ENCODE data around the gene GAS7. TPM values are rescaled to one million over a fixed set of nuclear protein-coding genes. Genes with fewer than 3 reads are reported as not detected.

GAS7 gene
- total RNA-seq, 2 donors from 2014 or later = 69.0 to 70.8 TPM

- Histone ChIP-seq H3K4me3 (no peak overlapping the region), H3K27ac (no peak overlapping the region), H3K36me3 (no peaks in the 10 kb centered on the region), H3K4me1 (ENCODE audit: control insufficient read depth in 1 of 2, low read depth in 2 of 2) (no peaks in the 10 kb centered on the region), H3K9me3 (no peaks in the 10 kb centered on the region), H3K27me3 (replicated peaks; ENCODE audit: insufficient read depth) (no peaks in the 10 kb centered on the region)
- ATAC-seq (ENCODE audit: insufficient number of reproducible peaks, low FRiP score, low read depth) = no peak
- no peak for DNase-seq (ENCODE audit: low spot score)
- no peak for TF ChIP-seq CTCF (IDR thresholded peaks at IDR 0.05)
These were observed 304.9 kb downstream of the GAS7 start for GRCh38 chr17:9893411-9894012.

- Histone ChIP-seq H3K27ac (no peak overlapping the region), H3K27me3 (replicated peaks; ENCODE audit: insufficient read depth) (no peaks in the 10 kb centered on the region), H3K4me3 (no peak overlapping the region), H3K36me3 (no peaks in the 10 kb centered on the region), H3K9me3 (no peaks in the 10 kb centered on the region), H3K4me1 (ENCODE audit: control insufficient read depth in 1 of 2, low read depth in 2 of 2) (no peaks in the 10 kb centered on the region)
- no peak for DNase-seq (ENCODE audit: low spot score)
- no peak for ATAC-seq (ENCODE audit: insufficient number of reproducible peaks, low FRiP score, low read depth)
- TF ChIP-seq CTCF (IDR thresholded peaks at IDR 0.05) = peak; percentile 41
These were observed 308.3 kb downstream of the GAS7 start for GRCh38 chr17:9890124-9890523.

- no peaks in the 10 kb centered on the region for H3K4me1 ChIP-seq (ENCODE audit: control insufficient read depth in 1 of 2, low read depth in 2 of 2)
- no peak for TF ChIP-seq CTCF (IDR thresholded peaks at IDR 0.05)
- H3K9me3 ChIP-seq = peaks cover 3% of the 10 kb centered on the region
- no peak overlapping the region for H3K4me3 ChIP-seq
- no peaks in the 10 kb centered on the region for H3K27me3 ChIP-seq (replicated peaks; ENCODE audit: insufficient read depth)
- no peak overlapping the region for H3K27ac ChIP-seq
- no peak for DNase-seq (ENCODE audit: low spot score)
- no peak for ATAC-seq (ENCODE audit: insufficient number of reproducible peaks, low FRiP score, low read depth)
- H3K36me3 ChIP-seq = no peaks in the 10 kb centered on the region
These were observed 310.9 kb downstream of the GAS7 start for GRCh38 chr17:9887508-9887907.

- H3K36me3 ChIP-seq = no peaks in the 10 kb centered on the region
- no peak overlapping the region for H3K4me3 ChIP-seq
- H3K9me3 ChIP-seq = peaks cover 3% of the 10 kb centered on the region
- ATAC-seq (ENCODE audit: insufficient number of reproducible peaks, low FRiP score, low read depth) (no peak), DNase-seq (ENCODE audit: low spot score) (no peak)
- no peak for TF ChIP-seq CTCF (IDR thresholded peaks at IDR 0.05)
- H3K27me3 ChIP-seq (replicated peaks; ENCODE audit: insufficient read depth) = no peaks in the 10 kb centered on the region
- H3K27ac ChIP-seq = no peak overlapping the region
- H3K4me1 ChIP-seq (ENCODE audit: control insufficient read depth in 1 of 2, low read depth in 2 of 2) = no peaks in the 10 kb centered on the region
These were observed 312.1 kb downstream of the GAS7 start for GRCh38 chr17:9886141-9886930.

- peaks cover 3% of the 10 kb centered on the region for H3K9me3 ChIP-seq
- H3K27ac ChIP-seq = no peak overlapping the region
- TF ChIP-seq CTCF (IDR thresholded peaks at IDR 0.05) = no peak
- H3K27me3 ChIP-seq (replicated peaks; ENCODE audit: insufficient read depth) = no peaks in the 10 kb centered on the region
- no peaks in the 10 kb centered on the region for H3K36me3 ChIP-seq
- no peaks in the 10 kb centered on the region for H3K4me1 ChIP-seq (ENCODE audit: control insufficient read depth in 1 of 2, low read depth in 2 of 2)
- H3K4me3 ChIP-seq = no peak overlapping the region
- ATAC-seq (ENCODE audit: insufficient number of reproducible peaks, low FRiP score, low read depth) (no peak), DNase-seq (ENCODE audit: low spot score) (no peak)
These were observed 315.0 kb downstream of the GAS7 start for GRCh38 chr17:9883451-9883850.

All from thoracic aorta (tissue), 2 donors.